Measurements from ENCODE around the gene CREB3L1. TPM values are rescaled to one million over a fixed set of nuclear protein-coding genes. Genes with fewer than 3 reads are reported as not detected.
A peak's percentile ranks its signal among the peaks of the same experiment; 100 is the strongest.

Gene CREB3L1
- 1 to 10 TPM in 7 of 8 experiments, under 1 TPM in 1; 0.58 to 8.8 (median 1.8) TPM for total RNA-seq

- Histone ChIP-seq H3K4me3 (peak within 1 kb of the TSS; percentile 44 to 66 (median 61)), H3K27ac (peak within 1 kb of the TSS in 1 of 2 donors; percentile 63), H3K4me1 (replicated peaks in 1 of 2) (peaks cover 6 to 38% of the 10 kb centered on the region in 2 donors)
- in situ Hi-C loops (cut with MboI; ENCODE audit: low pct_unique_long_range_greater_than_20kb in 2 of 9, low sequenced_read_pairs in 9 of 9, unreplicated experiment in 9 of 9) = no loop called here
- WGBS, 10 experiments = 0% methylated on average over 1 to 4 of the region's 61 CpGs; no CpG with 5 or more reads in 8 of the 10 experiments
- peak; percentile 16 to 82 (median 77) for ATAC-seq (replicated peaks in 6 of 8)
Measured at GRCh38 chr11:46277622-46278386, at the start of gene CREB3L1. CREB3L1 (plus strand) TSS chr11:46277662; CDS start chr11:46278112, 450 bp downstream.

GRCh38 chr11:46229230-46229629 lies 48.2 kb upstream of the CREB3L1 start:
- WGBS, 10 experiments = 63 to 100% (median 90%) methylated on average over 3 to 12 of the region's 13 CpGs; no CpG with 5 or more reads in 1 of the 10 experiments
- H3K4me1 ChIP-seq (replicated peaks in 1 of 2) = no peaks in the 10 kb centered on the region
- no peak for ATAC-seq (replicated peaks in 6 of 8)
- H3K4me3 ChIP-seq = no peak overlapping the region
- in situ Hi-C loops (cut with MboI; ENCODE audit: low pct_unique_long_range_greater_than_20kb in 2 of 9, low sequenced_read_pairs in 9 of 9, unreplicated experiment in 9 of 9) = loop anchor here in 1 of 9 experiments (25.0 kb wide), 1 partner anchor 92 kb away; no protein-coding TSS in a partner anchor
- no peak overlapping the region for H3K27ac ChIP-seq

GRCh38 chr11:46234311-46234710 lies 43.2 kb upstream of the CREB3L1 start:
- in situ Hi-C loops (cut with MboI; ENCODE audit: low pct_unique_long_range_greater_than_20kb in 2 of 9, low sequenced_read_pairs in 9 of 9, unreplicated experiment in 9 of 9) = loop anchor here in 1 of 9 experiments (25.0 kb wide), 1 partner anchor 97 kb away; no protein-coding TSS in a partner anchor
- Histone ChIP-seq H3K4me3 (no peak overlapping the region), H3K4me1 (replicated peaks in 1 of 2) (peaks cover under 1 to 15% of the 10 kb centered on the region in 2 donors), H3K27ac (no peak overlapping the region)
- WGBS, 10 experiments = 52 to 100% (median 60%) methylated on average over 1 to 11 of the region's 12 CpGs; no CpG with 5 or more reads in 3 of the 10 experiments
- ATAC-seq (replicated peaks in 6 of 8) = no peak

GRCh38 chr11:46235777-46236688 lies 41.4 kb upstream of the CREB3L1 start:
- ATAC-seq (replicated peaks in 6 of 8) = no peak
- Histone ChIP-seq H3K4me3 (no peak overlapping the region), H3K27ac (no peak overlapping the region), H3K4me1 (replicated peaks in 1 of 2) (peaks cover 14 to 25% of the 10 kb centered on the region in 2 donors)
- in situ Hi-C loops (cut with MboI; ENCODE audit: low pct_unique_long_range_greater_than_20kb in 2 of 9, low sequenced_read_pairs in 9 of 9, unreplicated experiment in 9 of 9) = loop anchor here in 1 of 9 experiments (25.0 kb wide), 1 partner anchor 99 kb away; no protein-coding TSS in a partner anchor
- 0 to 100% (median 90%) methylated on average over 1 of the region's 1 CpG; no CpG with 5 or more reads in 2 of the 10 experiments for WGBS, 10 experiments

GRCh38 chr11:46236918-46237247 lies 40.6 kb upstream of the CREB3L1 start:
- H3K4me3 ChIP-seq = no peak overlapping the region
- WGBS, 10 experiments = 80 to 100% methylated on average over 1 of the region's 5 CpGs; no CpG with 5 or more reads in 8 of the 10 experiments
- in situ Hi-C loops (cut with MboI; ENCODE audit: low pct_unique_long_range_greater_than_20kb in 2 of 9, low sequenced_read_pairs in 9 of 9, unreplicated experiment in 9 of 9) = loop anchor here in 1 of 9 experiments (25.0 kb wide), 1 partner anchor 100 kb away; no protein-coding TSS in a partner anchor
- peaks cover 16 to 27% of the 10 kb centered on the region in 2 donors for H3K4me1 ChIP-seq (replicated peaks in 1 of 2)
- H3K27ac ChIP-seq = no peak overlapping the region
- ATAC-seq (replicated peaks in 6 of 8) = no peak

GRCh38 chr11:46237248-46238077 lies 40.0 kb upstream of the CREB3L1 start:
- in situ Hi-C loops (cut with MboI; ENCODE audit: low pct_unique_long_range_greater_than_20kb in 2 of 9, low sequenced_read_pairs in 9 of 9, unreplicated experiment in 9 of 9) = loop anchor here in 1 of 9 experiments (25.0 kb wide), 1 partner anchor 100 kb away; no protein-coding TSS in a partner anchor
- peak overlapping the region; percentile 13 to 27 (median 18) for H3K4me3 ChIP-seq
- H3K4me1 ChIP-seq (replicated peaks in 1 of 2) = peaks cover 22 to 32% of the 10 kb centered on the region in 2 donors
- WGBS, 10 experiments = 16 to 80% (median 35%) methylated on average over 2 to 24 of the region's 59 CpGs; no CpG with 5 or more reads in 6 of the 10 experiments
- peak overlapping the region in 1 of 2 donors; percentile 20 for H3K27ac ChIP-seq
- ATAC-seq (replicated peaks in 6 of 8) = peak; percentile 0 to 71 (median 22)

GRCh38 chr11:46238078-46238966 lies 39.1 kb upstream of the CREB3L1 start:
- in situ Hi-C loops (cut with MboI; ENCODE audit: low pct_unique_long_range_greater_than_20kb in 2 of 9, low sequenced_read_pairs in 9 of 9, unreplicated experiment in 9 of 9) = loop anchor here in 1 of 9 experiments (25.0 kb wide), 1 partner anchor 101 kb away; no protein-coding TSS in a partner anchor
- WGBS, 10 experiments = 0 to 30% (median 13%) methylated on average over 1 to 11 of the region's 70 CpGs; no CpG with 5 or more reads in 4 of the 10 experiments
- ATAC-seq (replicated peaks in 6 of 8) = peak; percentile 21 to 60 (median 38)
- H3K27ac ChIP-seq = peak overlapping the region in 1 of 2 donors; percentile 20
- H3K4me3 ChIP-seq = peak overlapping the region; percentile 13 to 27 (median 21)
- peaks cover 28 to 38% of the 10 kb centered on the region in 2 donors for H3K4me1 ChIP-seq (replicated peaks in 1 of 2)

- Histone ChIP-seq H3K4me3 (peak overlapping the region; percentile 12 to 27 (median 21)), H3K27ac (peak overlapping the region; percentile 85 to 90), H3K4me1 (replicated peaks in 1 of 2) (peaks cover 32 to 38% of the 10 kb centered on the region in 2 donors)
- WGBS, 10 experiments = 0 to 61% (median 12%) methylated on average over 2 to 11 of the region's 46 CpGs; no CpG with 5 or more reads in 2 of the 10 experiments
- in situ Hi-C loops (cut with MboI; ENCODE audit: low pct_unique_long_range_greater_than_20kb in 2 of 9, low sequenced_read_pairs in 9 of 9, unreplicated experiment in 9 of 9) = loop anchor here in 1 of 9 experiments (25.0 kb wide), 1 partner anchor 102 kb away; no protein-coding TSS in a partner anchor
- peak; percentile 54 to 84 (median 82) for ATAC-seq (replicated peaks in 6 of 8)
Measured at GRCh38 chr11:46238967-46239800, 38.3 kb upstream of the CREB3L1 start.

- Histone ChIP-seq H3K27ac (peak overlapping the region; percentile 85 to 90), H3K4me3 (peak overlapping the region in 1 of 5 donors; percentile 27), H3K4me1 (replicated peaks in 1 of 2) (peaks cover 32 to 38% of the 10 kb centered on the region in 2 donors)
- peak in 5 of 8 experiments; percentile 37 to 56 (median 44) for ATAC-seq (replicated peaks in 6 of 8)
- 10 to 100% (median 38%) methylated on average over 1 to 4 of the region's 4 CpGs; no CpG with 5 or more reads in 2 of the 10 experiments for WGBS, 10 experiments
- in situ Hi-C loops (cut with MboI; ENCODE audit: low pct_unique_long_range_greater_than_20kb in 2 of 9, low sequenced_read_pairs in 9 of 9, unreplicated experiment in 9 of 9) = loop anchor here in 2 of 9 experiments (10.0 to 25.0 kb wide), 2 partner anchors 75 to 102 kb away; no protein-coding TSS in a partner anchor
Measured at GRCh38 chr11:46239801-46240061, 37.7 kb upstream of the CREB3L1 start.

- H3K4me3 ChIP-seq = no peak overlapping the region
- H3K4me1 ChIP-seq (replicated peaks in 1 of 2) = peaks cover 32 to 38% of the 10 kb centered on the region in 2 donors
- in situ Hi-C loops (cut with MboI; ENCODE audit: low pct_unique_long_range_greater_than_20kb in 2 of 9, low sequenced_read_pairs in 9 of 9, unreplicated experiment in 9 of 9) = loop anchor here in 2 of 9 experiments (10.0 to 25.0 kb wide), 2 partner anchors 74 to 103 kb away; no protein-coding TSS in a partner anchor
- peak overlapping the region; percentile 85 to 90 for H3K27ac ChIP-seq
- WGBS, 10 experiments = 17 to 88% (median 79%) methylated on average over 1 to 2 of the region's 2 CpGs; no CpG with 5 or more reads in 4 of the 10 experiments
- no peak for ATAC-seq (replicated peaks in 6 of 8)
Measured at GRCh38 chr11:46240371-46240770, 37.1 kb upstream of the CREB3L1 start.

Measured in motor neuron (in vitro differentiated cells).